Measurements from ENCODE around the gene PPP1R1A. TPM values are rescaled to one million over a fixed set of nuclear protein-coding genes. Genes with fewer than 3 reads are reported as not detected.

Gene PPP1R1A
- total RNA-seq, 1 donor = 0.36 TPM

GRCh38 chr12:54588890-54589267, 420 bp upstream of the PPP1R1A start:
- DNase-seq (ENCODE audit: insufficient read length, low spot score, missing footprints) = no peak
- no peak overlapping the region for H2AFZ ChIP-seq (ENCODE audit: low read length)
- H3K36me3 ChIP-seq (ENCODE audit: insufficient read depth, low read length) = no peaks in the 10 kb centered on the region
- no peak overlapping the region for H3K27ac ChIP-seq (ENCODE audit: low read depth, low read length)
- H3K9me3 ChIP-seq (ENCODE audit: low read depth, low read length) = no peaks in the 10 kb centered on the region
- no peaks in the 10 kb centered on the region for H3K4me1 ChIP-seq (ENCODE audit: insufficient read depth, low read length)
- TF ChIP-seq CTCF (IDR thresholded peaks at IDR 0.05; ENCODE audit: extremely low read depth, low read depth, low read length) = no peak
- H3K79me2 ChIP-seq (ENCODE audit: insufficient read depth, low read length) = no peaks in the 10 kb centered on the region
- H3K27me3 ChIP-seq (ENCODE audit: insufficient read depth, low read length) = peaks cover 55% of the 10 kb centered on the region
- no peak overlapping the region for H3K4me2 ChIP-seq (ENCODE audit: insufficient read depth, low read length)
- H3K4me3 ChIP-seq (ENCODE audit: insufficient read depth, low read length) = no peak overlapping the region
- no peaks in the 10 kb centered on the region for H4K20me1 ChIP-seq (ENCODE audit: insufficient read depth, low read length)

- H3K4me2 ChIP-seq (ENCODE audit: insufficient read depth, low read length) = no peak overlapping the region
- H3K27ac ChIP-seq (ENCODE audit: low read depth, low read length) = no peak overlapping the region
- DNase-seq (ENCODE audit: insufficient read length, low spot score, missing footprints) = no peak
- TF ChIP-seq CTCF (IDR thresholded peaks at IDR 0.05; ENCODE audit: extremely low read depth, low read depth, low read length) = no peak
- no peak overlapping the region for H2AFZ ChIP-seq (ENCODE audit: low read length)
- no peak overlapping the region for H3K4me3 ChIP-seq (ENCODE audit: insufficient read depth, low read length)
- no peaks in the 10 kb centered on the region for H4K20me1 ChIP-seq (ENCODE audit: insufficient read depth, low read length)
- no peaks in the 10 kb centered on the region for H3K9me3 ChIP-seq (ENCODE audit: low read depth, low read length)
- no peaks in the 10 kb centered on the region for H3K4me1 ChIP-seq (ENCODE audit: insufficient read depth, low read length)
- peaks cover 55% of the 10 kb centered on the region for H3K27me3 ChIP-seq (ENCODE audit: insufficient read depth, low read length)
- no peaks in the 10 kb centered on the region for H3K36me3 ChIP-seq (ENCODE audit: insufficient read depth, low read length)
- H3K79me2 ChIP-seq (ENCODE audit: insufficient read depth, low read length) = no peaks in the 10 kb centered on the region
Observed at GRCh38 chr12:54587315-54587873, 1.1 kb downstream of the PPP1R1A start.

GRCh38 chr12:54586620-54587019, 1.8 kb downstream of the PPP1R1A start:
- Histone ChIP-seq H3K79me2 (ENCODE audit: insufficient read depth, low read length) (no peaks in the 10 kb centered on the region), H4K20me1 (ENCODE audit: insufficient read depth, low read length) (no peaks in the 10 kb centered on the region), H3K4me1 (ENCODE audit: insufficient read depth, low read length) (no peaks in the 10 kb centered on the region), H3K36me3 (ENCODE audit: insufficient read depth, low read length) (no peaks in the 10 kb centered on the region), H3K27ac (ENCODE audit: low read depth, low read length) (no peak overlapping the region), H3K9me3 (ENCODE audit: low read depth, low read length) (no peaks in the 10 kb centered on the region), H3K4me3 (ENCODE audit: insufficient read depth, low read length) (no peak overlapping the region), H2AFZ (ENCODE audit: low read length) (no peak overlapping the region), H3K27me3 (ENCODE audit: insufficient read depth, low read length) (peaks cover 52% of the 10 kb centered on the region), H3K4me2 (ENCODE audit: insufficient read depth, low read length) (no peak overlapping the region)
- no peak for DNase-seq (ENCODE audit: insufficient read length, low spot score, missing footprints)
- TF ChIP-seq CTCF (IDR thresholded peaks at IDR 0.05; ENCODE audit: extremely low read depth, low read depth, low read length) = no peak

GRCh38 chr12:54585243-54585642, 3.2 kb downstream of the PPP1R1A start:
- no peak overlapping the region for H3K4me3 ChIP-seq (ENCODE audit: insufficient read depth, low read length)
- DNase-seq (ENCODE audit: insufficient read length, low spot score, missing footprints) = no peak
- no peak overlapping the region for H3K4me2 ChIP-seq (ENCODE audit: insufficient read depth, low read length)
- H3K4me1 ChIP-seq (ENCODE audit: insufficient read depth, low read length) = no peaks in the 10 kb centered on the region
- TF ChIP-seq CTCF (IDR thresholded peaks at IDR 0.05; ENCODE audit: extremely low read depth, low read depth, low read length) = no peak
- H2AFZ ChIP-seq (ENCODE audit: low read length) = no peak overlapping the region
- H3K9me3 ChIP-seq (ENCODE audit: low read depth, low read length) = no peaks in the 10 kb centered on the region
- H3K27me3 ChIP-seq (ENCODE audit: insufficient read depth, low read length) = peaks cover 50% of the 10 kb centered on the region
- H3K27ac ChIP-seq (ENCODE audit: low read depth, low read length) = no peak overlapping the region
- no peaks in the 10 kb centered on the region for H4K20me1 ChIP-seq (ENCODE audit: insufficient read depth, low read length)
- H3K79me2 ChIP-seq (ENCODE audit: insufficient read depth, low read length) = no peaks in the 10 kb centered on the region
- H3K36me3 ChIP-seq (ENCODE audit: insufficient read depth, low read length) = no peaks in the 10 kb centered on the region
